ENCODE measurements around the gene MAST4. TPM values are rescaled to one million over a fixed set of nuclear protein-coding genes. Genes with fewer than 3 reads are reported as not detected.

Gene MAST4
- total and polyA plus RNA-seq, 2 of the 13 experiments (the other 11 are each of a cell fraction or from before 2014, with no cell fraction given), result 3.4 to 3.7 TPM

DNA sequence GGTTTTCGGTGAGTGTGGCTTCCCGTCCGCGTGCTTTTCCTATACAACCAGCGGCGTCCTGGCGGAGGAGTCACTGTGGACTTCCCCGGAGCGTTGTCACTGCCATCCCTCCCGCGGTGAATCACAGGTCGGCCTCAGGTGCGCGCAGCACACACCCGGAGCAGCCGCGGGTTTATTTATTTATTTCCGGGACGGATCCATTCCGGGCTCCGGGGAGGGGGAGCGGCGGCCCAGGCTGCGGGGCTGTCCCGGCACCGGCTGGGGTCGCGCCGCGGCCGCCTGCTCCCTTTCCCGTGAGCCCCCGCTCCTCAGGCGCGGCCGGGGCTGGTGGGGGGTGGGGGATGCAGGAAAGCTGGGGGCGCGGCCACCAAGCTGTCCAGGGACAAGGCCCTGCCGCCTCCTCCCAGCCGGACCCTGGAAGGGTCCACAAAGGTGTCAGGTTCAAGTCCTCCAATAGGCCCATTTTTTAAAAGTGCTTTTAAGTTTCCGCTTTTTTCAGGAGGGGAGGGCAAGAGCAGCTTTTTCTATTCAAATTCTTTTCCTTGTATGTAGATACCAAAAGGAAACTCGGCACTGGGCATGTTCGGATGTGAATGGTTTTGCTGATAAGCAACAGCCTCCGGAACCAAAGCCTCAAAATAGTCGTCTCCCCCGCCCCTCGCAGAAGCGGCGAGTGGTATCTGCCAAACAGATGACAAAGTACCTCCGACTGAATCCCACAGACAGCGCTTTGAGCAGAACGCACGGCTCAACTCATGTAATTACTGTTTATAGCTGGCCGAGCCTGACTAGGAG lies 407.9 kb downstream of the MAST4 start (continued):
- peak; percentile 62 for TF ChIP-seq HNRNPLL (IDR thresholded peaks at IDR 0.05; ENCODE audit: low read depth, low read length, poor library complexity, severe bottlenecking)
- no peak for TF ChIP-seq MAF1 (CRISPR knock-in tag; IDR thresholded peaks at IDR 0.05; ENCODE audit: borderline replicate concordance)
- TF ChIP-seq NFE2L1 (CRISPR knock-in tag; IDR thresholded peaks at IDR 0.05; ENCODE audit: borderline replicate concordance), result no peak
- TF ChIP-seq, protein P1, sequence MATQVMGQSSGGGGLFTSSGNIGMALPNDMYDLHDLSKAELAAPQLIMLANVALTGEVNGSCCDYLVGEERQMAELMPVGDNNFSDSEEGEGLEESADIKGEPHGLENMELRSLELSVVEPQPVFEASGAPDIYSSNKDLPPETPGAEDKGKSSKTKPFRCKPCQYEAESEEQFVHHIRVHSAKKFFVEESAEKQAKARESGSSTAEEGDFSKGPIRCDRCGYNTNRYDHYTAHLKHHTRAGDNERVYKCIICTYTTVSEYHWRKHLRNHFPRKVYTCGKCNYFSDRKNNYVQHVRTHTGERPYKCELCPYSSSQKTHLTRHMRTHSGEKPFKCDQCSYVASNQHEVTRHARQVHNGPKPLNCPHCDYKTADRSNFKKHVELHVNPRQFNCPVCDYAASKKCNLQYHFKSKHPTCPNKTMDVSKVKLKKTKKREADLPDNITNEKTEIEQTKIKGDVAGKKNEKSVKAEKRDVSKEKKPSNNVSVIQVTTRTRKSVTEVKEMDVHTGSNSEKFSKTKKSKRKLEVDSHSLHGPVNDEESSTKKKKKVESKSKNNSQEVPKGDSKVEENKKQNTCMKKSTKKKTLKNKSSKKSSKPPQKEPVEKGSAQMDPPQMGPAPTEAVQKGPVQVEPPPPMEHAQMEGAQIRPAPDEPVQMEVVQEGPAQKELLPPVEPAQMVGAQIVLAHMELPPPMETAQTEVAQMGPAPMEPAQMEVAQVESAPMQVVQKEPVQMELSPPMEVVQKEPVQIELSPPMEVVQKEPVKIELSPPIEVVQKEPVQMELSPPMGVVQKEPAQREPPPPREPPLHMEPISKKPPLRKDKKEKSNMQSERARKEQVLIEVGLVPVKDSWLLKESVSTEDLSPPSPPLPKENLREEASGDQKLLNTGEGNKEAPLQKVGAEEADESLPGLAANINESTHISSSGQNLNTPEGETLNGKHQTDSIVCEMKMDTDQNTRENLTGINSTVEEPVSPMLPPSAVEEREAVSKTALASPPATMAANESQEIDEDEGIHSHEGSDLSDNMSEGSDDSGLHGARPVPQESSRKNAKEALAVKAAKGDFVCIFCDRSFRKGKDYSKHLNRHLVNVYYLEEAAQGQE (IDR thresholded peaks at IDR 0.05; ENCODE audit: borderline replicate concordance in 1 of 2, low read depth in 1 of 2, low read length in 2 of 2), result peak in 1 of 2 experiments; percentile 6; a peak in 1 of 4 replicates
- TF ChIP-seq, protein P2, sequence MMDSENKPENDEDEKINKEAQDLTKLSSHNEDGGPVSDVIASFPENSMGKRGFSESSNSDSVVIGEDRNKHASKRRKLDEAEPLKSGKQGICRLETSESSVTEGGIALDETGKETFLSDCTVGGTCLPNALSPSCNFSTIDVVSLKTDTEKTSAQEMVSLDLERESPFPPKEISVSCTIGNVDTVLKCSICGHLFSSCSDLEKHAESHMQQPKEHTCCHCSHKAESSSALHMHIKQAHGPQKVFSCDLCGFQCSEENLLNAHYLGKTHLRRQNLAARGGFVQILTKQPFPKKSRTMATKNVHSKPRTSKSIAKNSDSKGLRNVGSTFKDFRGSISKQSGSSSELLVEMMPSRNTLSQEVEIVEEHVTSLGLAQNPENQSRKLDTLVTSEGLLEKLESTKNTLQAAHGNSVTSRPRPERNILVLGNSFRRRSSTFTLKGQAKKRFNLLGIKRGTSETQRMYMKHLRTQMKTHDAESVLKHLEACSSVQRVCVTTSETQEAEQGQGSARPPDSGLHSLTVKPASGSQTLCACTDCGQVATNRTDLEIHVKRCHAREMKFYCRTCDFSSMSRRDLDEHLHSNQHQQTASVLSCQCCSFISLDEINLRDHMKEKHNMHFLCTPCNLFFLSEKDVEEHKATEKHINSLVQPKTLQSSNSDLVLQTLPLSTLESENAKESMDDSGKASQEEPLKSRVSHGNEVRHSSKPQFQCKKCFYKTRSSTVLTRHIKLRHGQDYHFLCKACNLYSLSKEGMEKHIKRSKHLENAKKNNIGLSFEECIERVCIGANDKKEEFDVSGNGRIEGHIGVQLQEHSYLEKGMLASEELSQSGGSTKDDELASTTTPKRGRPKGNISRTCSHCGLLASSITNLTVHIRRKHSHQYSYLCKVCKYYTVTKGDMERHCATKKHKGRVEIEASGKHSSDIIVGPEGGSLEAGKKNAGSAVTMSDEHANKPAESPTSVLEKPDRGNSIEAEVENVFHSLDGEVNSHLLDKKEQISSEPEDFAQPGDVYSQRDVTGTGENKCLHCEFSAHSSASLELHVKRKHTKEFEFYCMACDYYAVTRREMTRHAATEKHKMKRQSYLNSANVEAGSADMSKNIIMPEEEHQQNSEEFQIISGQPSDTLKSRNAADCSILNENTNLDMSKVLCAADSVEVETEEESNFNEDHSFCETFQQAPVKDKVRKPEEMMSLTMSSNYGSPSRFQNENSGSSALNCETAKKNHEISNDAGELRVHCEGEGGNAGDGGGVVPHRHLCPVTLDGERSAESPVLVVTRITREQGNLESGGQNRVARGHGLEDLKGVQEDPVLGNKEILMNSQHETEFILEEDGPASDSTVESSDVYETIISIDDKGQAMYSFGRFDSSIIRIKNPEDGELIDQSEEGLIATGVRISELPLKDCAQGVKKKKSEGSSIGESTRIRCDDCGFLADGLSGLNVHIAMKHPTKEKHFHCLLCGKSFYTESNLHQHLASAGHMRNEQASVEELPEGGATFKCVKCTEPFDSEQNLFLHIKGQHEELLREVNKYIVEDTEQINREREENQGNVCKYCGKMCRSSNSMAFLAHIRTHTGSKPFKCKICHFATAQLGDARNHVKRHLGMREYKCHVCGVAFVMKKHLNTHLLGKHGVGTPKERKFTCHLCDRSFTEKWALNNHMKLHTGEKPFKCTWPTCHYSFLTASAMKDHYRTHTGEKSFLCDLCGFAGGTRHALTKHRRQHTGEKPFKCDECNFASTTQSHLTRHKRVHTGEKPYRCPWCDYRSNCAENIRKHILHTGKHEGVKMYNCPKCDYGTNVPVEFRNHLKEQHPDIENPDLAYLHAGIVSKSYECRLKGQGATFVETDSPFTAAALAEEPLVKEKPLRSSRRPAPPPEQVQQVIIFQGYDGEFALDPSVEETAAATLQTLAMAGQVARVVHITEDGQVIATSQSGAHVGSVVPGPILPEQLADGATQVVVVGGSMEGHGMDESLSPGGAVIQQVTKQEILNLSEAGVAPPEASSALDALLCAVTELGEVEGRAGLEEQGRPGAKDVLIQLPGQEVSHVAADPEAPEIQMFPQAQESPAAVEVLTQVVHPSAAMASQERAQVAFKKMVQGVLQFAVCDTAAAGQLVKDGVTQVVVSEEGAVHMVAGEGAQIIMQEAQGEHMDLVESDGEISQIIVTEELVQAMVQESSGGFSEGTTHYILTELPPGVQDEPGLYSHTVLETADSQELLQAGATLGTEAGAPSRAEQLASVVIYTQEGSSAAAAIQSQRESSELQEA (CRISPR knock-in tag; IDR thresholded peaks at IDR 0.05; ENCODE audit: not compliant biosample characterization), result no peak
- TF ChIP-seq, protein P3, sequence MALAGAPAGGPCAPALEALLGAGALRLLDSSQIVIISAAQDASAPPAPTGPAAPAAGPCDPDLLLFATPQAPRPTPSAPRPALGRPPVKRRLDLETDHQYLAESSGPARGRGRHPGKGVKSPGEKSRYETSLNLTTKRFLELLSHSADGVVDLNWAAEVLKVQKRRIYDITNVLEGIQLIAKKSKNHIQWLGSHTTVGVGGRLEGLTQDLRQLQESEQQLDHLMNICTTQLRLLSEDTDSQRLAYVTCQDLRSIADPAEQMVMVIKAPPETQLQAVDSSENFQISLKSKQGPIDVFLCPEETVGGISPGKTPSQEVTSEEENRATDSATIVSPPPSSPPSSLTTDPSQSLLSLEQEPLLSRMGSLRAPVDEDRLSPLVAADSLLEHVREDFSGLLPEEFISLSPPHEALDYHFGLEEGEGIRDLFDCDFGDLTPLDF (CRISPR knock-in tag; IDR thresholded peaks at IDR 0.05), result no peak
- TF ChIP-seq ZNF781 (CRISPR knock-in tag; IDR thresholded peaks at IDR 0.05; ENCODE audit: borderline replicate concordance, not compliant biosample characterization), result no peak
- no peak for TF ChIP-seq ZNF460 (CRISPR knock-in tag; IDR thresholded peaks at IDR 0.05; ENCODE audit: borderline replicate concordance)
- TF ChIP-seq, protein P4, sequence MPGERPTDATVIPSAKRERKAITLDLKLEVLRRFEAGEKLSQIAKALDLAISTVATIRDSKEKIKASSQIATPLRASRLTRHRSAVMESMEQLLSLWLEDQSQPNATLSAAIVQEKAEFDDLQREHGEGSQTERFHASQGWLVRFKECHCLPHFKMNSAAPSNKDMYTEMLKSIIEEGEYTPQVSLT (CRISPR knock-in tag; IDR thresholded peaks at IDR 0.05; ENCODE audit: borderline replicate concordance, low read depth), result no peak
- no peak for TF ChIP-seq KDM6A (CRISPR knock-in tag; IDR thresholded peaks at IDR 0.05; ENCODE audit: low read depth)
- TF ChIP-seq, protein P5, sequence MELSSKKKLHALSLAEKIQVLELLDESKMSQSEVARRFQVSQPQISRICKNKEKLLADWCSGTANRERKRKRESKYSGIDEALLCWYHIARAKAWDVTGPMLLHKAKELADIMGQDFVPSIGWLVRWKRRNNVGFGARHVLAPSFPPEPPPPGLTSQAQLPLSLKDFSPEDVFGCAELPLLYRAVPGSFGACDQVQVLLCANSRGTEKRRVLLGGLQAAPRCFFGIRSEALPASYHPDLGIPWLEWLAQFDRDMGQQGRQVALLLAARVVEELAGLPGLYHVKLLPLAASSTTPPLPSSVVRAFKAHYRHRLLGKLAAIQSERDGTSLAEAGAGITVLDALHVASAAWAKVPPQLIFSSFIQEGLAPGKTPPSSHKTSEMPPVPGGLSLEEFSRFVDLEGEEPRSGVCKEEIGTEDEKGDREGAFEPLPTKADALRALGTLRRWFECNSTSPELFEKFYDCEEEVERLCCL (CRISPR knock-in tag; IDR thresholded peaks at IDR 0.05; ENCODE audit: borderline replicate concordance), result no peak

Measured in HepG2 (cell line).